ENCODE data around the gene BDP1. TPM values are rescaled to one million over a fixed set of nuclear protein-coding genes. Genes with fewer than 3 reads are reported as not detected.
"Not testable (repeated sequence)": the region's sequence is repeated elsewhere in the genome, so short reads cannot be mapped to it uniquely, and the experiment has no call there.

Gene BDP1
- polyA plus RNA-seq, 3 donors, result 4.4 to 10.9 (median 7.2) TPM

GRCh38 chr5:71589903-71590302 is 134.5 kb downstream of the BDP1 start:
- H3K27ac ChIP-seq (ENCODE audit: low read depth, low read length), result no peak overlapping the region

GRCh38 chr5:71591100-71591499 is 135.6 kb downstream of the BDP1 start:
- no peak overlapping the region for H3K27ac ChIP-seq (ENCODE audit: low read depth, low read length)

More at GRCh38 chr5:71589903-71590302, 134.5 kb downstream of the BDP1 start:
- WGBS, 3 donors, result 47 to 62% (median 49%) methylated on average over 2 of the region's 2 CpGs

GRCh38 chr5:71596169-71596568 is 140.7 kb downstream of the BDP1 start:
- H3K27ac ChIP-seq (ENCODE audit: low read depth, low read length), result no peak overlapping the region
- 72 to 96% (median 95%) methylated on average over 4 of the region's 4 CpGs for WGBS, 3 donors

- no peak overlapping the region for H3K27ac ChIP-seq (ENCODE audit: low read depth, low read length)
These were observed 141.6 kb downstream of the BDP1 start for GRCh38 chr5:71597001-71597400.

DNA sequence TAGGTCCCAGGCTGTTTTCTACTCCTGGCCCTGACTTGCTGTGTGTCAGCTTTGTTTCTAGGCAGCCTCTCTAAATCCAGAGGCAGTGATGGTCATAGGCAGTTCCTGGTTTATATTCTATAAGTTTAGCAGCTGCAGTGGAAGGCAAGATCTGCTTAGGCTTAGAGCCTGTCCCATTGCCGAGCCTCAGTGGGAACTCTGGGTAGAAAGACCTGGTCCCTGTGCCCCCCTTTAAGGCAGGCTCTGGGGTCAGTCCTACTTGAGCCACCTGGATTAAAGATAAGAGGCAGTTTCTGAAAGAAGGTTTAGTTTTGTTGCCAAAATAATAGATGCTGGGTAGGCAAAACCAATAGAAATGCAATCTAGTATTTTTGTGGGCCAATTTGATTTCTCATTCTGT is 145.3 kb downstream of the BDP1 start:
- WGBS, 3 donors, result 98 to 100% (median 100%) methylated on average over 1 of the region's 1 CpG
- no peak overlapping the region for H3K27ac ChIP-seq (ENCODE audit: low read depth, low read length)

More at GRCh38 chr5:71597001-71597400, 141.6 kb downstream of the BDP1 start:
- WGBS, 3 donors, result 96 to 100% (median 100%) methylated on average over 1 of the region's 1 CpG

DNA sequence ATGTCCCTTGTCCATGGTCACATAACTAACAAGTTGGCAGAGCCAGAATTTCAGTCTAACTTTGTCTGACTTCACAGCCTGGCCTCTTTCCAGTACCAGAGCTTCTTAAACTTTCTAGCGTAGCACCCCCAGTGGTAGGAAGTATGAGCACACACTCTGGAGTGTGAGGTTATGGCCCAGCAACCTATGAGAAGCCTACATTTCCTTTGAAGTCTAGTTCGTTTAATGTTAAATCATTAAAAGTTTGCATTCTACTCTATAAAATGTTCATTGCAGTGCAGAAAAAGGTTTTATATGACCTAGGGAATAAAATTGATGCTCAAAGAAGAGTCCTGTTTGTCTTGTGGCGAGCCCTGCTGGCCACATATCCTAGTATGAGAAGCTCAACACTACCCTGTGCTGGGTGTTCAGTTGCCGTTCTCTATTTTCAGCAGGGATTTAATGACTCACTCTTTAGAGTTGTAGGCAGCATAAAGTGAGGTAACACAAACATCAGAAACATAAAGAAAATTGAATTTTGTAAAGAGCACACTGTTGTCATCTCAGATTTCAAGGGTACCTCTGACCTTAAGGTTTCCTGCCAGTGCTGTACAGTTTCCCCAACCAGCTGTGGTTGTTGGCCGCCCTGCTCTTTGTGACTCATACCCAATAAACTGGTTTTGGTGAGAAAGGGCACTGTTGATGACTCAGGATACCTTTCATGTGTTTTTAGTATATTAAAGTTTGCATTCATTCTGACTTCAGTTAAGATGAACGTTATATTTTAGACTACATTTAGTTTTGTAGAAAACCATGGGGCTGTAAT is 146.0 kb downstream of the BDP1 start:
- H3K27ac ChIP-seq (ENCODE audit: low read depth, low read length), result no peak overlapping the region
- 73 to 78% (median 77%) methylated on average over 6 of the region's 6 CpGs for WGBS, 3 donors

GRCh38 chr5:71609916-71610315 is 154.5 kb downstream of the BDP1 start:
- 87 to 98% (median 94%) methylated on average over 5 to 15 of the region's 16 CpGs for WGBS, 3 donors
- not testable (repeated sequence) for H3K27ac ChIP-seq (ENCODE audit: low read depth, low read length)

DNA sequence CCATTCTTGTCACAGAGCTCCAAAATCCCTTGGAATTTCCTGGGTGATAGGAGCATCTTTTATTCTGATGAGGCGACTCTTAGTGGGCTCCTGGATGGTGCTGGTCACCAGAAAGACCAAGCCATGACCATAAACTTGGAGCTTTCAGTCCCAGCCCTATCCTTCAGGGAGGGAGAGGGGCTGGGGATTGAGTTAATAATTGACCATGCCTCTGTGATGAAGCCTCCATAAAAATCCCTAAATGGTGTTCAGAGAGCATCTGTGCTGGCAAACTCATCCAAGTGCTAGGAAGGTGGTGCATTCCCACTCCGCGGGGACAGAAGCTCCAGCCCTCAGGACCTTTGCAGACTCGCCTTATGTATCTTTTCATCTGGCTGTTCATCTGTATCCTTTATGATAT is 160.4 kb downstream of the BDP1 start:
- 69 to 97% (median 96%) methylated on average over 4 of the region's 4 CpGs for WGBS, 3 donors
- H3K27ac ChIP-seq (ENCODE audit: low read depth, low read length), result no peak overlapping the region

Other genes starting within 250 kb of the BDP1 start
- gene MCCC2, start 131.7 kb downstream of the BDP1 start, polyA plus RNA-seq, result 10 to 100 TPM; 16.7 to 54.7 (median 29.6) TPM

All from adipose tissue (tissue), 3 donors.